Activated gamma-delta T cell treated with Interleukin-2 at 50 U/mL for 16 hours (primary cell): ENCODE data around the gene SHISA6.

Experiments
- DNase-seq: peaks from one replicate; pipeline ENCODE4 v3.0.0-alpha.2; 2020

Gene SHISA6

DNA sequence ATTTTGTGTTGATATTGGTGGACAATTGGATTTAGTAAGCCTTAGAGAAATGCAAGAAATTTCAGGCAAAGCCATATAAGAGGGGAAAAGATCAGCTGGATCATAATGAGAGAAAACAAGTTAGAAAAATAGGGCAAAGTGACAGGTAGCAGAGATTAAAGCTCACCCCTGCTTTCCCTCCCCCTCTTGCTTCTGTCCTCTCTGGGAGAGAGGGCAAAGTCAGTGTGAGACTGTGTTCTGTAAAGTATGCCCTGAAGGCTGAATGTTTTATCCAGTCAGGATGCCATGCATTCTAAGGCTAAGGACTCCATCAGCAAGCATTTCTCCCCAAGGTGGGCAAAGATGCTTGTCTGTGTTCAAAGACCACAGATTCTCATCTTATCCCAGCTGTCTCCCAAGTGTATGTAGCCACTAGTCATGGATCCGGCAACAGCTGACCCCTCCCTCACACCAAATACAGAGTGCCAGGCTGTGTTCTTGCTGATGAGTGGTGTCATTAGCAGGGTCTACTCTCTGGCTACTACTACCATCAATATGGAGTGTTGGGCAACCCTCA lies 221.1 kb downstream of the SHISA6 start:
- DNase-seq = no peak

DNA sequence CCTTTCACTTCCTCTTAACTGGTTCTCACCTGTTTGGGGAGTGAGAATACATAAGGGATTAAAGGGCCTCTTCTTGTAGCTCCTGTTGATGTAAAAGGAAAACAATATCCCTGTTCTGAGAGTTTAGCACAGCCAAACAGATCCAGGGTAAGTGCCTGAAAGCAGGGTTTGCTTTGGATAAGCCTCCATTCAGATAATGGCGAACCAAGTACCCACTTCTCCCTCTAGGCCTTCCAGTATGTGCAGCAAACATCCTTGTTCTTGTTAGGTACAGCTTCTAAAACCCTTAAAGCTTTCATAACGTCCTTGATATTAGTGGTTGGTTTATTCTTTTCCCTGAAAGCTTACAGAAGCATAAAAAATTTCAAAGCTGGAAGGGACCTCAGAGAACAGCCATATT lies 226.6 kb downstream of the SHISA6 start:
- no peak for DNase-seq

DNA sequence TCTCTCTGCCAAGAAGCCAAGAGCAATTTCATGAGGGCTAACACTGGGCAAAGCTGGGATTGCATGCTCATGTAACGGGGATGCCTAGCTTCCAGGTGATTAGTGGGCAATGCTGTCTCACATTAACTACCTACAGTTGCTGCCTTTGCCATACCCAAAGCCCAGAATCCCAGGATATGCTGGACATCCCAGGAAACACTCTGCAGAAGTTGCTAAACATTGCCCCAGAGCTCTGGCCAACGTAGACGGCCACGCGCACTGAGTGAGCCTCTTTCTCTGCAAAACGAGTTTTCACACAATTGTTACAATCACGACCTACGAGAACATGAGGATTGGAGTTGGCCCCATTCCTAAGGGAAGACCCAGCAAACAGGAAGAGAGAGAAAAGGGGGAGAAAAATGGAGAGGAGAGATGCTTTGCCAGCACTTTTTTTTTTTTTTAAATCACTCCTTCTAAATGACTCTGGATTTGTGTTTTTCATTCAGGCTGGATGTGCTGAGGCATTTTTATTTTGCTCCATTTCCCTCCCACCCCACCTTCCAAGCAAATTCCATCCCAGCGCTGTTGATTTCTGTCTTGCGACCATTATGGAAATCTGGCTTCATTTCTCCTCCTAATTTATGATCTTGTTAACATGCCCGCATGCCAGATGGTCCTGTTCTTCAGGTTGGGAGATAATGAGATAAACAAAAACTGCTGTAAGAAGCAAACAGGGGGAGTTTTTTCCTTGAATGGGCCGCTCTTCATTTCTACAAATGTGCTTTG lies 244.5 kb downstream of the SHISA6 start:
- no peak for DNase-seq

DNA sequence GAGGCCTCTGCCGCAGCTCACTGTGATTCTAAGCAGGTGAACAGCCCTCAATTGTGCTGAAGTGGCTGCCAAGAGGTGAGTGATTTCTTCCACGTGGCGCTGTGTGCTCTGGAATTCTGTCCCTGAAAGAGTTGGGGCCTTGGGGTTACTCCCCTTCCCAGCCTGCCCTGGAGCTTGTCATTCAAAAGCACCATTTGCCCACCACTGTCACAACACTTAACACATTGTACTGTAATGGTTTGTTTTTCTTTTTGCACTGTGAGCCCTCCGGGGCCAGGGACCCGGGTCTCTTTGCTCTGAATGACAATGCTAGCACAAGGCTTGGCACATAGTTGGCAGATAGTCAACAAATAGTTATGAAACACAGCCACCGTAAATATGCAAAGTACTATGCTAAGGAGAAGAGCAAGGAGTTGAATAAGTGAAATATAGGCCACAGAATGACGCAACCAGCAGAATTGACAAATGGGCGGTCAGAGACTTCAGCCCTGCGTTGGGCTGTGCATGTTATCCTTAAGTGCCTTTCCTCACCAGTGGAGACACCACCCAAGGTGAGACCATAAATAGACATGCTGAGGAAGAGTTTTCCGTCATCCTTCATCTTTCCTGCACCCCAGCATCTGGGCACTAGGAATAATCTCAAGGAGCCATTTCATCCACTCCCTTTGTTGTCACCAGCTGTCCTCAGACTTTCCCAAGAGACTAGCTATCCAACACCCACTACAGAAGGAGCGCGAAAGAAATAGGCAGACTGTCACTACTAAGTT lies 245.3 kb downstream of the SHISA6 start:
- DNase-seq = no peak

DNA sequence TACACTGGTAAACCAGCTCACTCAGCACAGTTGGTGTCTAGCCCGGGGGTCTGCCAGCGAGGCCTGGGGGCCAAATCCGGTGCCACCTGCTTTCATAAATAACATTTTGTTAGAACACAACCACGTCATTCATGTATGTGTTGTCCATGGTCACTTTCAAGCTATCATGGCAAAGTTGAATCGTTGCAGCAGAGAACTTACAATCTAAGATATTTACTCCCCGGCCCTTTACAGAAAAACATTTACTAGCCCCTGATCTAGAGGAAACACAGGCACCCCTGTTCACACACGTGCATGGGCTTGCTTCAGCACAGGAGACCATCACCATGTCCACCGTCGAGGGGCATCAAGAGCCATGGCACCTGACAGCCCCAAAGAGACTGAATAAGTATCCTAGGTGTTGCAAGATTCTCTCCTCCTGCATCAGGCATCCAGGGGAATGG lies 245.9 kb downstream of the SHISA6 start:
- DNase-seq = no peak

DNA sequence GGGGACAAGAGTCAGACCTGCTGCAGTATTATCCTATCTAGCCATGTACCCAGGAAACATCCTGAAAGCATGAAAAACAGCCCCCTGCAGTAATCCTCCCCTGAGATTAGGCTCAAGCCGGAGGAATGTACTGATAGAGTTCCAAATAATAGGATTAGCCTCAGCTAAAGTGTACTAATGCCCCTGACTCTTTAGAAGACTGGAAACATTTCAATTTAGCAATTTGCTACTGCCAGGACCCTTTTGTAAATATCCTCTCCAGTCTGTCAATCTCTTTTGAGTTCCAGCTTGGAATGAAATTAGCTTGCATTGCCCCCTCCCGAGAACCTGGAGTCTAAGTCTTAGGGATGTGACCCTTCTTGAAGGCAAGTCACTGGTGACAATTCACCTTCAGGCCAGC lies 246.5 kb downstream of the SHISA6 start:
- DNase-seq = no peak

DNA sequence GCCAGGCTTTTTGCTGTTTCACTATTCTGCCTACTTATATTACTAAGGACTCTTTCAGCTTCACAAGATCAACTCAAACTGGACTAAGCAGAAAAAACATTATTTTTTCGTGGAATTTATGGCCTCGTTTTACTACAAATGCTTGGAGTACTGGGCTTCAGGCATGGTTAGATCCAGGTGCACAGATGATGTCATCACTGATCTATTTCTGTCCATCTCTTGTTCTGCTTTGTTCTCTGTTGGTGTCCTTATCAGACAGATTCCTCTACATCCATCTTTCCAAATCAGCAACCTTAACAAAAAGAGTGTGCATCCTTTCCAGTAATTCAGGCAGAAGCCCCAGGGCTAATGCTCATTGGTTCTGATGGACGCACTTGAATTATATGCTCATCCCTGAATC lies 247.4 kb downstream of the SHISA6 start:
- no peak for DNase-seq

DNA sequence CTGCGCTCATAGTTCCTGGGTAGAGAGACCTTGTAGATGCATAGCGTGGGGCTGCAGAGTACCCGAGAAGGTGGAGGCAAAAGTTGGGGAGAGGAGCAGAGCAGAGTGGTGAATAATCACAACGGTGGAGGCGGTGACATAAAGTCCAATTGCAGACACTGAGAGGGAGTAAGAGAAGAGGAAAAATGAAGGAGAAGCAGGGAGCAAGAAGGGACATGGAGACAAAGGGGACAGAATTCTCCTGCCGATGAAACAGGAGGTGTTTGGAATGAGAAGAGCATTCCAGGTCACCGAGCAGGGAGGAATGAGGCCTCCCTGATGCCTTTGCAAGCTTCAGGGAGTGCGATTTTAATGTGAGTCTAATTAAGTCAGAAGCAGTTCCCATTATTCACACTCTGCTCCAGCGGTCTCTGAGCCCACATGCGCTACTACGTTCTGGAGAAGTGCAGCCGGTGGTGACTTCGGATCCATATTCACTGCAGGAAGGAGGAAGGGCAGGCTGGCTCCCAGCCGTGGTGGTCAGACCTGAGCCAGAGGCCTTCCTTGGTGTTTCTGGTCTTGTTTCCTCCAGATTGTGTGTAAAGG lies 249.2 kb downstream of the SHISA6 start:
- no peak for DNase-seq

DNA sequence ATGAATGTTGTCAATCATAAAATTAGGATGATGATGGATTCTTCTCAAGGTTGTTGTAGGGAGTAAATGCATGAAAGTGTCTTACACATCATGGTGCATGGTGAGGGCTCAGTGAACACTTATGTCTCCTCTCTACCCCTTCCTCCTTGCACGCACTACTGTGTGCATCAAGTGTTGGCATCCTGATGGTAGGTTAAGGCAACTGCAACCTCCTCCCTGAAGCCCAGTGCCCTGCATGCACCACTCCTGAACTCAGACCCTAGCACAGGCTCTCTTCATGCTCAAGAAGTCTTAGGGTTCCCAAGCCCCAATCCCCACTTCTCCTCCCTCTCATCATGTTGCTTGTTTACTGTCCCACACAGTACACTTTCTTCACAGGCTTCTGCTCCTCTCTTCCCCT lies 251.5 kb downstream of the SHISA6 start:
- no peak for DNase-seq

DNA sequence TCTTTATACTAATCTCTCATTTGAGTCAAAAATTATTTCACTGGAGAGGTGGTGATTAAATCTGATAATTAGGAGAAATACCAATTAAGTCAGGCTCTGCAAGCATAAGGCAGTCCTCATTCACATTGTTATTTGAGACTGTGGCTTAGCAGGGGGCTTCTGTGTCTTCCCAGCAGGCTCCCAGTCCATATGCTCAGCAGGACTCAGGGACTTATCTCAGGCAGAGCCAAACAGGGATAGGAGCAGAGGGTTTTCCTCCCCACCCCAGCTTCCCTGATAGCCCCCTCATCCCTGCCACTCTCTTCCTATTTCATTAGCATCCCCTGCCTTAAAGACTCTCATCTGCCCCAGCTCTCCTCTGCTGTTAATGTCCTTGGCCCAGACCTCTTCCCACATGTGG lies 252.9 kb downstream of the SHISA6 start:
- no peak for DNase-seq

DNA sequence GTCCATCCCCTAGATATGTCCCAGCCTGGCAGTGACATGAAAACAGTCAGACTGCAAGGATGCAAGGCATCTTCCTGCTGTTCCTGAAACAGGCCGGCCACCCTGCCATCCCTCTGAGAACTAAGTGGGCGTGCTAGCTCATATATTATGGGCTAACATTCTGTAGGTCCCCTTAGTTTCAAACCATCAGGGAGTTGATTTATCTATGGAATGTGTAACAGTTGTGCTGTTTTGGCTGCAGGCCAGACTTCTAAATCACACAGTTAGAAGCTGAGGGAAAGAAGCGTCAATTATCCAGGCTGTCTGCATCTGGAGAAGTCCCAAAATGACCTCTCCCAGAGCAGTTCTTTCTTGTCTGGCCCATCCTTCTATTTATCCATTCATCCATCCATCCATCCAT lies 254.6 kb downstream of the SHISA6 start:
- no peak for DNase-seq

DNA sequence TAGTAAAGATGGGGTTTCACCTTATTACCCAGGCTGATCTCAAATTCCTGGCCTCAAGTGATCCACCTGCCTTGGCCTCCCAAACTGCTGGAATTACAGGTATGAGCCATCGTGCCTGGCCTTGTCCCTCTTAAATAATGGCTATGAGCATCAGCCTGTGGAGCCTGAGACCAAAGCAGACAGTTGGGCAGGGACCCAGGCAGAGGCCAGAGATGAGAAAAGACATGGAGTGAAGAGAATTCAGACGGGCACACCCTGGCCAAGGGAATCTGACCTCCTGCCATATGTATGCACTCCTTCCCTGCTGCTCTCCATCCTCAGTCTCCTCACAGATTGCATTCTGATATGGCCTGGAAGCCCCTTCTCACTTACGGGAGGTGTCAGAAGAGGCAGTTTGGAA lies 258.9 kb downstream of the SHISA6 start:
- DNase-seq = no peak

DNA sequence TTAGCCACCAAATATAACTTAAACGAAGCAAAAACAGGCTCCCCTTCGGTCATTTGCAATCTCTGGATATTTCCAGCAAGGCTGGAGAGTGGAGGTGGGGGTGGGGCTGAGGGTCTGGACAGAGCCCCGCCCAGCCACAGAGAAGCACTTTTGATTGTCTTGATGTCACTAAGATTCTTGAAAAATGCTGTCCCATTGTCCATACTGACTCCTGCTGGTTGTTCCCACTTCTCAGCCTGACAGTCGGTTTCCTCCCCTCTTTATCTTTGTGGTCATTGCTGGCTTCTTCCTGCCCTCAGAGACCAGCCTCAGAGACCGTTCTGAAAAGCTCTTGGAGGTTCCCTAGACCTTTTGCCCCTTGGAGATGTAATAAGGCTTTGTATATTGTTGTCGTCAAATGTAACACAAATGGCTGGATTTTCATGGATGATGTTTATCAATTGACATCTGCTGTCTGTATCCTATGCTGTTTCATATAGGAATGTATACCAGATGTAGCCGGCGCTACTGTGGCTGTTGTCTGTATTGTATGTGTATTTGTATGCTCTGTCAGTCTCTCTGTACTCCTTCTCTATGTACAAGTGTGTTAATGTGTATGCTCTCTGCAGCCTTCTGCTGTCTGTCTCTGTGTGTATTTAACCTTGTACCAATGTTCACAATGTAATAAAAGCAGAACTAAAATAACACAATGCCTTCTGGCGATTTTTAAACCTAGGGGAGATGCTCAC lies 262.5 kb downstream of the SHISA6 start:
- no peak for DNase-seq

DNA sequence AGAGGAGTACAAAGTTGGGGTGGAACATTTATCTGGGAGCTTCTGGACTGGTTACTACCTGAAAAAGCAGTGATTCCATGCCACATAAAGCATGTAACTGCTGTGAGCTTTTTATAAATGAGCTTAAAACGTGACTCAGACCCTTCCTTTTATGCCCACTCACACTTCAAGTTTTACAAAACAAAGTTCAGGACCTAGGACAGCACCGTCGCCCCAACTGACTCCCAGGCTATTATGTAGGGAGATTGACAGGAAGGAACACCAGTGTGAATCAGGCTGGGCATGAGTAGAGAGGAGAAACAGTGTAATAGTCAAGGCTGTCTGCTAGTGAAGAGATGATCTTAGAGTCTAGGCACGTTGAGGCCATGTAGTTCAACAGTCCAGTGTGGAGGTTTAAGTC lies 265.6 kb downstream of the SHISA6 start:
- DNase-seq = no peak

DNA sequence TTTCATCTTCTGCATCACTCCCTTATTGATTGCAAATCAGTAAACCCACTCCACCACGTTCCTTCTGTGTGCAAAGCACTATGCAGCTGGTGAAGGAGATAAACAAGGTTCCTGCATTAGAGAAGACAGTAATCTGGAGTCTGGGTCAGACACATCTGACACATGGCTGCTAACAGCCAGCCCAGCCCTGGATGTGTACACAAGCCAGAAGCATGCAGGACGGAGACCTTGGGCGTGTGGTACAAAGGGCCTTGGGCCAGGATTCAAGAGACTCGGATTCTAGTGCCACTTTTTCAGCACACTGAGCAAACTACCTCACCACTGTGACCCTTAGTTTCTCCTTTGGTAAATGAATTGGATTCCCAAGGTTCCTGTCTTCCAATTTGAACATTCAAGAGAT lies 270.7 kb downstream of the SHISA6 start:
- DNase-seq = no peak

DNA sequence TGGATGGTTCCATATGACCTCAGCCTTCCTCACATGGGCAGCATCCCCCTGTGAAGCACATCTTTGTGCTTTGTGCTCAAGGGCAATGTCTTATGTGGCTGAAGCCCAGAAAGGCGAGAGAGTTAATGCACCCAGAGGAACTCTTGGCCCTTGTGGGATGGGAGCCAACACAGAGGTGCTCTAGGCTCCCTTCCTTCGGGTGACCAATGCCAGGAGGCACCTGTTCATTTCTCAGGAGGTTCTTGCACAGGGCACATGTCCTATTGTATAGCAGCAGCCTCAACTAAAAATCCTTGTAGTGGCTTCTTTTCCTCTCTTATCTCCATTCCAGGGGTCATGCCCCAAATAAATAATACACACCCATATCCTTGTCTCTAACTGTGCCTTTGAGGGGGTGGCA lies 273.6 kb downstream of the SHISA6 start:
- no peak for DNase-seq

DNA sequence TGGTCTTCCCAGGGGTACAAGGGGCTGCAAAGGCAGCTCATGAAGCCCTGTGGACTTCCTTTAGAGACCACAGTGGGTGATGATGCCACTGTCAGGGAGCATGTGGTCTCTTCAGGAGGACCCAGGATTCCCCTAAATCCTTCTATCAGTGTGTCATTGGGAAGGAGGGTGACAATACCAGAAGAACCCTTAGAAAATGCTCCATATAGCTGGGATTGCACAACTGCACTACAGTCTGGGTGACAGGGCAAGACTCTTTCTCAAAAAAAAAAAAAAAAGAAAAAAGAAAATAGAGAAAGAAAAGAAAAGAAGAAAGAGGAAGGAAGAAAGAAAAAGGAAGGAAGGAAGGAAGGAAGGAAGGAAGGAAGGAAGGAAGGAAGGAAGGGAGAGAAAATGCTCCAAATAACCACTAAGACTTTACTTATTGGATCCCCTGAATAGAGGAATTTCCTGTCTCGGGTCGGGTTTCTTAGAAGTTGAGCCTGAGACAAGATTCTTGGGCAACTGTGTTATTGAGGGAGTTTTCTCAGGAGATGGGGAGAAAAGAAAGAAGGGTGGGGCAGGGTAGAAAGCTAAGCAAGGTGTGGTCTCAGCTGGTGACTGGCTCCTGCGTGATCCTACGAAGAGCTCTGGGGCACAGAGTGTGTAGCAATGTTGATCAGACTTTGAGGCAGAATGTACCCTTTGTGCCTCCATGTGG lies 274.1 kb downstream of the SHISA6 start:
- no peak for DNase-seq

DNA sequence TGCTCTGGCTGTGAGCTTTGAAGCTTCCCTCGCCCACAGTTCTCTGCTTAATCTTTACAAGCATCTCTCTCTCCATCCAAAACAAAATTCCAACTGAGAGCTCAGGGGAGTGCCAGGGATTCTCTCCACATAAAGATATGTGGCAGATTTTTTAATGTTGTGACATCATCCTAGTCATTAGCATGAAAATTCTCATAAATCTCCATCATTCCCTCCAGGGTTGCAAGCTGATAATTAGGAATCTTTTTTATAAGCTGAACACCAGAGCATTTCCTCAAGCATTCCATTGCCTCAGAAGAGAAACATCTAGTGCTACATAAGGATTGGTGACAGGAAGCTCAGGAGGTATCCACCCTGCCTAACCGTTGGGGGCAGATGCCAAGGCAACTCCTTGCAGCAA lies 274.9 kb downstream of the SHISA6 start:
- DNase-seq = no peak

DNA sequence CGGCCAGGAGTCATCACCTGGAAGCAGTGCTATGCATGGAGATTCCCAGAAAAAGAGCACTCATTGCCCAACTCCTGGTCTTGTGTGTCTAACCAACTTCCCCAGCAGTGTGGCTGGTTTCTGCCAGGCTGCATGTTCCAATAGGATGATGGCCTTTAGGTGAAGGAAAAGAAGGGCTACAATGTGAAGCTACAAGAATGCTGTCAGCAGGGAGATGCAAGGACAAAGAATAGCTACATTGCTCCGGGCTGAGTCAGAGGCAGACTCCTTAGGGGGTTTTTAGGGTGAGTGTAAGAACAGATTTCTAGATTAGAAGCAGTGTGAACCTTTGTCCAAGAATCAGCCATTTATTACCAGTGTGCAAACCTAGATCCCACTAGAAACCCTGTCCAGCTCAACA lies 294.2 kb downstream of the SHISA6 start:
- DNase-seq = no peak

DNA sequence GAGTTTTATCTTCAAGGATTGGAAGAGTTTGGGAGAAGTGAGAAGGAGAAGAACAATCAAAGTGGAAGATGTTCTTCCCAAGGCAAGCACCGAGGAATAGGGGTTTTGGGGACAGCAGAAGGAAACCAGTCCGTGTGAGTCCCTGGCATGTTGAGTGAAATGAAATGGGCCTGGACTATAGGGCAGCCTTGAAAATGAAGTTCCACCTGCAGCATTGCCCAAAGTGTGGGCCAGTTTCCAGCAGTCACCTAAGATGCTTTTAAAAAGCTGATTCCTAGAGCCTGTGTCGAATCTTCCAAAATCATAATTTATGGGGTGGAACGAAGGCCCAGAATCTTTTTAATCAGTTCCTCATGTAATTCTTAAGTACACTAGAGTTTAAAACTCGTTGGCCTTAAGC lies 297.4 kb downstream of the SHISA6 start:
- no peak for DNase-seq

DNA sequence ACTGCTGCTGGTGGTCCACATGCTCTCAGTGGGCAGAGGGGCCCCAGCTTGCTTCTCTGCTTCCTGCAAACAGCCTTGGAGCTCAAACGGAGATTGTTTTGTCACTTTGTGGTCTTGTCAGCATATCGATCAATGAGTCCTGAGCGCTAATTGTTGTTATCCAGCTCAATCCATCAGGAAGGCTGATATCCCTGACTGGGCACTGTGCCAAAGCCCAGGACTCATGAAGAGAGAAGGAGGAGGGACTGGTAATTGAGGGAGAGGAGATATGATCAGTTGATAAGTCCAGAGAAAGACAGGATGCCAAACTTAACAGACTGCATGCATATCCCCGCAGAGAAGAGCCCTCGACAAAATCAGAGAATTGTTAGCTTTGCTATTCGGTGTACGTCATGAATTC lies 298.6 kb downstream of the SHISA6 start:
- DNase-seq = no peak

DNA sequence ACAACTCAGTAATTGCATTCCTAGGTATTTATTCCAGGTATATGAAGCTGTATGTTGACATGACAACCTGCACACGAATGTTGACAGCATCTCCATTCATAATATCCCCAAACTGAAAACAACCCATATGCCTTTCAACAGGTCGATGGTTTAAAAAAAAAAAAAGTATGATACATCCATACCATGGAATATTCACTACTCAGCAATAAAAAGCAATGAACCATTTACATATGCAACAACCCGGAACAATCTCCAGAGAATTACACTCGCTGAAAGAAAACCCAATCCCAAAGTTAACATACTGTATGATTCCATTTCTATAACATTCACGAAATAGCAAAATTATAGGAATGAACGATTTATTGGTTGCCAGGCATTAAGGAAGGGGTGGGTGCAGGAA lies 304.0 kb downstream of the SHISA6 start:
- no peak for DNase-seq

DNA sequence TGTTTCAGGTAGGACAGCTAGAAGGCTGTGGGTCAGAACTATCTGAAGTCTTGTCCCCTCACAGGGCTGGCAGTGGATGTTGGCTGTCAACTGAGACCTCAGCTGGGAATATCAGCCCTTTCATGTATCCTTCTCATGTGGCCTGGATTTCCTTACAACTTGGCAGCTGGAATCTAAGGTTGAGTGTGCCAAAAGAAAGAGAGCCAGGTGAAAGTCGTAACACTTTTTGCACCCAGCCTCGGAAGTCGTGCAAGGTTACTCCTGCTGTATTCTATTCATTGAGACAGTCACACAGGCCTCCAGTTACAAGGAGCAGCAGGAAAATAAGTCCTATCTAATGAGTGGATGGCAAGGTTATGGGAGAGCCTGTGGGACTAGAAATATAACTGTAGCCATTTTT lies 304.7 kb downstream of the SHISA6 start:
- DNase-seq = no peak
